ENCODE data around the gene HUNK.

DNA sequence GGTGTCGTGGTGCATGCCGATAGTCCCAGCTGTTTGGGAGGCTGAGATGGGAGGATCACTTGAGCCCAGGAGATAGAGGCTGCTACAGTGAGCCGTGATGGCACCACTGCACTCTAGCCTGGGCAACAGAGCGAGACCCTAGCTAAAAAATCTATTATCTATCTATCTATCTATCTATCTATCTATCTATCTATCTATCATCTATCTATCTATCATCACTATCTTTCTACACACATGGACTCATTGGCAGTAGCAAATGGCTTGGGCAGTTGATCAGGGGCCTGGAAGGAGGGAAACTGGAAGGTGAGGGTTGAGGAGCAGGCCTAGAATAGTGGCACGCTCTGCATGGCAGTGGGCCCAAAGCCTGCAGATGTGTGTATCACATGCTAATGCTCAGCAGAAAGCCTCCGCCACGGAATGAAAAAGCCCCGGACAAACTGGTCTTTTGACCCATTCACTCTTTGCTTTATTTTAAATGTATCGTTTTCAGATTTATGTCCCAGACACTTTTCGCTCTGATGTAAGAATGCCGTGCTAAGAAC lies 7.3 kb upstream of the HUNK start:
- TF ChIP-seq, protein P1, sequence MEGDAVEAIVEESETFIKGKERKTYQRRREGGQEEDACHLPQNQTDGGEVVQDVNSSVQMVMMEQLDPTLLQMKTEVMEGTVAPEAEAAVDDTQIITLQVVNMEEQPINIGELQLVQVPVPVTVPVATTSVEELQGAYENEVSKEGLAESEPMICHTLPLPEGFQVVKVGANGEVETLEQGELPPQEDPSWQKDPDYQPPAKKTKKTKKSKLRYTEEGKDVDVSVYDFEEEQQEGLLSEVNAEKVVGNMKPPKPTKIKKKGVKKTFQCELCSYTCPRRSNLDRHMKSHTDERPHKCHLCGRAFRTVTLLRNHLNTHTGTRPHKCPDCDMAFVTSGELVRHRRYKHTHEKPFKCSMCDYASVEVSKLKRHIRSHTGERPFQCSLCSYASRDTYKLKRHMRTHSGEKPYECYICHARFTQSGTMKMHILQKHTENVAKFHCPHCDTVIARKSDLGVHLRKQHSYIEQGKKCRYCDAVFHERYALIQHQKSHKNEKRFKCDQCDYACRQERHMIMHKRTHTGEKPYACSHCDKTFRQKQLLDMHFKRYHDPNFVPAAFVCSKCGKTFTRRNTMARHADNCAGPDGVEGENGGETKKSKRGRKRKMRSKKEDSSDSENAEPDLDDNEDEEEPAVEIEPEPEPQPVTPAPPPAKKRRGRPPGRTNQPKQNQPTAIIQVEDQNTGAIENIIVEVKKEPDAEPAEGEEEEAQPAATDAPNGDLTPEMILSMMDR (IDR thresholded peaks at IDR 0.05), result no peak
- no peak for TF ChIP-seq POLR2A (IDR thresholded peaks at IDR 0.05)
